Measurements from ENCODE around the gene DIP2A.

DNA sequence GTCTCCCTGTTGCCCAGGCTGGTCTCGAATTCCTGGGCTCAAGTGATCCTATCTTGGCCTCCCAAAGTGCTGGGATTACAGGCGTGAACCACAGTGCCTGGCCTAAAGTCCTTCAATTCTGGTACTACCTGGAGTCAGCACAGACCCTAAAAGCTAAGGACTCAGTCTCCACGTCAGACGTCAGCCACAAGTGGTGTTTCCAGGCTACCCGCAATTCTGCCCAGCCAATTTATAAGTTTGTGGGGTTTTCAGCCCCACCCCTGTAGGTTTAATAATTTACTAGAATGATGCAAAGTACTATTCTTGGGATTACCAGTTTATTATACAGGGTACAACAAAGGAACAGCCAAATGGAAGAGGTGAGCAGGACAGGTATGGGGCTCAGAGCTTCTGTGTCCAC lies 10.6 kb upstream of the DIP2A start:
- TF ChIP-seq EZH2 (IDR thresholded peaks at IDR 0.05) (no peak), POLR2AphosphoS5 (IDR thresholded peaks at IDR 0.05; ENCODE audit: borderline replicate concordance, low read depth, low read length) (no peak), FOXP2 (optimal IDR thresholded peaks at IDR 0.05; ENCODE audit: control extremely low read depth, extremely low read length, insufficient read depth) (no peak)
